Osteocyte (in vitro differentiated cells): ENCODE measurements around the gene PRICKLE3. TPM values are rescaled to one million over a fixed set of nuclear protein-coding genes. Genes with fewer than 3 reads are reported as not detected.

ENCODE experiments used
- DNase-seq: peaks from one replicate; pipeline ENCODE4 v3.0.0; 2021; ENCODE audit warnings: mixed read lengths; ENCODE audit not compliant: unreplicated experiment; ENCODE audit errors: extremely low spot score
- H3K27ac Mint-ChIP-seq: one replicate; pipeline ENCODE4 v1.8.0; 2021; ENCODE audit warnings: mild to moderate bottlenecking, mixed read lengths; ENCODE audit not compliant: unreplicated experiment
- H3K27me3 Mint-ChIP-seq: one replicate; pipeline ENCODE4 v1.8.0; 2021; ENCODE audit warnings: mixed read lengths; ENCODE audit not compliant: unreplicated experiment
- H3K36me3 Mint-ChIP-seq: one replicate; pipeline ENCODE4 v1.8.0; 2021; ENCODE audit warnings: mixed read lengths; ENCODE audit not compliant: unreplicated experiment
- H3K4me1 Mint-ChIP-seq: one replicate; pipeline ENCODE4 v1.8.0; 2021; ENCODE audit warnings: mixed read lengths; ENCODE audit not compliant: unreplicated experiment
- H3K4me3 Mint-ChIP-seq: one replicate; pipeline ENCODE4 v1.8.0; 2021; ENCODE audit warnings: mild to moderate bottlenecking, moderate library complexity, mixed read lengths; ENCODE audit not compliant: unreplicated experiment
- H3K9me3 Mint-ChIP-seq: one replicate; pipeline ENCODE4 v1.8.0; 2021; ENCODE audit warnings: mixed read lengths; ENCODE audit not compliant: unreplicated experiment
- CTCF ChIP-seq: fragments of 200-600 bp; sonication (generic); IDR thresholded peaks from 2 replicates; pipeline ENCODE4 v1.5.0; 2021; ENCODE audit warnings: antibody characterized with exemption, mild to moderate bottlenecking, moderate library complexity
- total RNA-seq: library from RNA; stranded (reverse); gene quantifications from 2 replicates; pipeline ENCODE4 v1.2.1, GENCODE V29; 2021

PRICKLE3 gene
- total RNA-seq, 1 donor from 2014 or later = 8.5 TPM

- Mint-ChIP-seq H3K9me3 (peaks cover 8% of the 10 kb centered on the region), H3K27ac (no peak overlapping the region), H3K27me3 (no peaks in the 10 kb centered on the region), H3K4me3 (no peak overlapping the region), H3K4me1 (no peaks in the 10 kb centered on the region), H3K36me3 (no peaks in the 10 kb centered on the region)
- TF ChIP-seq CTCF = no peak
- DNase-seq = no peak
Measured at GRCh38 chrX:49208399-49208798, 22.2 kb upstream of the PRICKLE3 start.

- Mint-ChIP-seq H3K36me3 (no peaks in the 10 kb centered on the region), H3K4me1 (no peaks in the 10 kb centered on the region), H3K27me3 (no peaks in the 10 kb centered on the region), H3K4me3 (no peak overlapping the region), H3K27ac (no peak overlapping the region), H3K9me3 (peaks cover 5% of the 10 kb centered on the region)
- DNase-seq = no peak
- no peak for TF ChIP-seq CTCF
Measured at GRCh38 chrX:49206543-49206942, 20.4 kb upstream of the PRICKLE3 start.

GRCh38 chrX:49205443-49205842, 19.3 kb upstream of the PRICKLE3 start:
- Mint-ChIP-seq H3K27ac (no peak overlapping the region), H3K9me3 (no peaks in the 10 kb centered on the region), H3K36me3 (no peaks in the 10 kb centered on the region), H3K27me3 (no peaks in the 10 kb centered on the region), H3K4me3 (no peak overlapping the region), H3K4me1 (peaks cover 4% of the 10 kb centered on the region)
- no peak for TF ChIP-seq CTCF
- no peak for DNase-seq

GRCh38 chrX:49204709-49205108, 18.5 kb upstream of the PRICKLE3 start:
- Mint-ChIP-seq H3K27me3 (no peaks in the 10 kb centered on the region), H3K27ac (no peak overlapping the region), H3K9me3 (no peaks in the 10 kb centered on the region), H3K4me1 (peaks cover 7% of the 10 kb centered on the region), H3K4me3 (no peak overlapping the region), H3K36me3 (no peaks in the 10 kb centered on the region)
- no peak for TF ChIP-seq CTCF
- no peak for DNase-seq

GRCh38 chrX:49204017-49204416, 17.8 kb upstream of the PRICKLE3 start:
- no peak overlapping the region for H3K4me3 Mint-ChIP-seq
- no peaks in the 10 kb centered on the region for H3K27me3 Mint-ChIP-seq
- H3K27ac Mint-ChIP-seq = no peak overlapping the region
- H3K9me3 Mint-ChIP-seq = no peaks in the 10 kb centered on the region
- peaks cover 7% of the 10 kb centered on the region for H3K4me1 Mint-ChIP-seq
- DNase-seq = no peak
- H3K36me3 Mint-ChIP-seq = no peaks in the 10 kb centered on the region
- TF ChIP-seq CTCF = no peak
